Mammary epithelial cell (primary cell): Measurements from ENCODE around the gene EXOC6B.

Experiments
- CTCF ChIP-seq, 2 donors: IDR thresholded peaks in 1 of 2; conservative IDR thresholded peaks in 1 of 2; 2 replicates each; pipeline ENCODE4 v1.5.1; 2011 to 2012; ENCODE audit warnings: inconsistent platforms in 2 of 2, low read length in 2 of 2, mild to moderate bottlenecking in 2 of 2, control low read depth in 1 of 2, low read depth in 1 of 2; ENCODE audit not compliant: insufficient read depth in 1 of 2; ENCODE audit errors: extremely low read depth in 1 of 2
- EZH2 ChIP-seq: IDR thresholded peaks from 2 replicates; pipeline ENCODE4 v1.6.1; 2012; ENCODE audit warnings: low read length, inconsistent platforms, borderline replicate concordance

DNA sequence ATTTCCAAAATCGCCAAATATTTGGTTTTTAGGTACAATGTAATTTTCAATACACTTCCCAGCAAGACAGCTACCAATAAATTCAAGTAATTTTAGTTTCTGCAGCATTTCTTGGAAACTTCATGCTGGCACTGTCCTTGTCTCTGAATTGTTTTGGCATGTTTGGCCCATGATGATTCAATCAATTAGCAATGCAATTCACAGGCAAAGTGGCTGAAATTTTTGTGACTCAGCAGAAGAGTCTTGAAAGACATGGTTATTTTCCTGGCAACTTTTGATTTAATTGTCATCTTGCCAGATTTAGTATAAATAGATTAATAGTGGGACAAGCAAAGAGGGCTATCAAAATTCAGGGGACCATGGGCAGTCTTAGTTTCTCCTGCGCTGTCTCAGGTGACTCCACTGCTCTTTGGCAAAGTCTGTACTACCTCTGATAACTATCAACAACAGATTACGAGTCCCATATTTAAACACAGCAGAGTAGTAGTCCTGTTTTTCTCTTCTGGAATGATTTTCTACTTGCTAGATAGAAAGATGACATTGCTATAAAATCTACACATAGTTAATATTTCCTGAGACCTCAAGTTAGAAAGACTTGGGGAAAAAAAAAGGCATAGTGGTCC, 589.3 kb downstream of the EXOC6B start:
- TF ChIP-seq CTCF (conservative IDR thresholded peaks at IDR 0.05 in 1 of 2, IDR thresholded peaks at IDR 0.05 in 1 of 2; ENCODE audit: extremely low read depth in 1 of 2, insufficient read depth in 1 of 2, low read depth in 1 of 2, low read length in 2 of 2), result no peak
- no peak for TF ChIP-seq EZH2
